G401 (cell line): Measurements from ENCODE around the gene ODAD3. TPM values are rescaled to one million over a fixed set of nuclear protein-coding genes. Genes with fewer than 3 reads are reported as not detected.
"Not testable (repeated sequence)": the region's sequence is repeated elsewhere in the genome, so short reads cannot be mapped to it uniquely, and the experiment has no call there.

Experiments
- DNase-seq: peaks from one replicate; pipeline ENCODE4 v3.0.0-alpha.2; 2015; ENCODE audit warnings: low spot score
- in situ Hi-C: cut with HindIII; loops from 2 replicates; pipeline ENCODE4 v1.10.0; 2016; ENCODE audit warnings: low sequenced_read_pairs, mixed read lengths
- total RNA-seq: library from RNA; depleted of rRNA; stranded (reverse); fragments of >200 nt; shearing (Covaris generic); gene quantifications from 2 replicates; pipeline ENCODE4 v1.2.3, GENCODE V29; 2014; rRNA removed

Gene ODAD3
- total RNA-seq, 1 experiment from 2014 or later: 1.7 TPM

DNA sequence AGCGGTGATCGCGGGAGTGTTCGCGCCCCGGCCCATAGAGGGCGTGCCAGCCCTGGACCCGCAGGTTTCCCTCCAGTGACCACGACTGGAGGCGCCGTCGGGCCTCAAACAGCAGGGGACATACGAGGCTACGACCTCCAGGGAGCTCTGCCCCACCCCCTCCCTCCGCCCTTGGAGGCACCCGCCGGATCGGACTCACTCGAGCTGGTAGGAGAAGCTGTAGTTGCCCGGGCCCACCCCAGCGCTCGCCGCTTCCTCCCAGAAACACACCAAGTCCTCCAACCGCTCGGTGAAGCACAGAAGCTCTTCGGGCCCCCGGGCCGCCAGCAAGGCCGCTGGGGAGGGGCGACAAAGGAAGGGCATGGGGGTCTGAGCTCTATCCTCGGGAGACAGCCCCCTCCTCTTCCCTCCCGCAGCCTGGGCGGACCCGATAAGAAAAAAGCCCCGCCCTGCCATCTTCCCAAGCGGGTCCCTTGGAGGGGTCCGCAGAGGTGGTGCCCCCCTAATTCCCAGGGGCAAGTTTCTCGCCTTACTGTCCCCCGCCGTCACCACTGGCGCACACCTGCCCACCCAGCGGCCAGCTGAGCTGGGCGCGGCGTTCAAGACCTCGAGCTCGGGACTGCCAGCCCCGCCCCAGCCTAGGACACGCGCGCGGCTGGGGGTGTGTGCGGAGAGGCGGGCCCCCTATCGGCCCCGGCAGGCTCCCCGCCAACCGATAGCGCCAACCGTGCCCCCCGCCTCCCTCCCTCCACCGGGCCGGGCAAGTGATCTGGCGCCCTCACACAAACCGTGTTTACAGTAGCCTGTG, 51.8 kb downstream of the ODAD3 start:
- DNase-seq: no peak
- in situ Hi-C loops: no loop called here

DNA sequence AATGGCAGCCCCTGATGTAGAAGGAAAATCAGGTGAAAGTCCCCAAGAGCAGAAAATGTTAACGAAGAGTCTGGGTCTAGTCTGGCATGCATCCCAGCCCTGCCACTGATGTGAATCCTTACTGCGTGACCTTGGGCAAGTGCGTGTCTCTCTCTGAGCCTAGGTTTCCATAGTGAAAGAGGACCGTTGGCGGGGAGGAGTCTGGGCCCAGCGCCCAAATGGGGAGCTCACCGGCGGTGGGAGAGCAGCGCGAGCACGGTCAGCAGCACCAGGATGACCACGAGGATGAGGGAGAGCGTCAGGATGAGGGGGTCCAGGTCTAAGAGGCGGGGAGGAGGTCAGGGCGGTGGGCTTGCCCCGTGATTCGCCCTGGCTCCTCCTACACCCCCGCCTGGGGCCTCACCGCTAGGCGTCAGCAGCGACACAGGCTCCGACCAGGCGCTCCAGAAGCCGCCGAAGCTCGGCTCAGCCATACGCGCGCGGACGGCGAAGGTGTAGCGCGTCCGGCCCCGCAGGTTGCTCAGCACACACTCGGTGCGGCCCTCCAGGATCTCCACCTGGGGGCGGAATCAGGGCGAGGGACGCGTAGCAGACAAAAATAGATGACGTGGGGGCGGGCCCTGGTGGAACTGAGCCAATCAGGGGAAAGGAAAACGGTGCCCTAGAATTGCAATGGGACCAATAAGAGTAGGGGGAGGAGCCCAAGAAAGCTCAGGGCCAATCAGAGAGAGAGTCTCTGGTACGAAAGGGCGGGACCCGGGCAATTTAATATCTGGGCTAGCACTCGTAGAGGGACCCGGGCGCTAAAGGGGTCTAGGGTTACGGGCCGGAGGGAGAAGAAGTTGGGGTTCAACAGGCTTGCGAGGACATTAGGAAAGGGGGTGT, 54.0 kb downstream of the ODAD3 start:
- in situ Hi-C loops: no loop called here

DNA sequence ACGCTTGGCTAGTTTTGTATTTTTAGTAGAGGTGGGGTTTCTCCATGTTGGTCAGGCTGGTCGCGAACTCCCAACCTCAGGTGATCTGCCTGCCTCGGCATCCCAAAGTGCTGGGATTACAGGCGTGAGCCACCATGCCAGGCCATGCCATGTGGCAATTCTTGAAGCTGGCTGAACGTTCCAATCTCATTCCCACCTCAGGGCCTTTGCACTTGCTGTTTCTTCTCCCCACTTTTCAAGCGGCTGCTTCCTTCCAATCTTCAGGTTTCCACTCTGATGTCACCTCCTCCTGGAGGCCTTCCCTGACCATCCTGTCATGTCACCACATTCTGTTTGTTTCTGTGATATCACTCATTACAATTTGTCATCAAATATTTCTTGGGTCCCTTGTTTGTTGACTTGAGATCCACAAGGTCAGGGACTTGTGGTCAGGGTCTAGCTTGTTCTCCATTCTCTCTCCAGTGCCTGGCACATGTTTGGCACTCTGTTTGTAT, 55.0 kb downstream of the ODAD3 start:
- no peak for DNase-seq
- in situ Hi-C loops: no loop called here

More for the DNA sequence above, 54.0 kb downstream of the ODAD3 start:
- peak; percentile 99 for DNase-seq

DNA sequence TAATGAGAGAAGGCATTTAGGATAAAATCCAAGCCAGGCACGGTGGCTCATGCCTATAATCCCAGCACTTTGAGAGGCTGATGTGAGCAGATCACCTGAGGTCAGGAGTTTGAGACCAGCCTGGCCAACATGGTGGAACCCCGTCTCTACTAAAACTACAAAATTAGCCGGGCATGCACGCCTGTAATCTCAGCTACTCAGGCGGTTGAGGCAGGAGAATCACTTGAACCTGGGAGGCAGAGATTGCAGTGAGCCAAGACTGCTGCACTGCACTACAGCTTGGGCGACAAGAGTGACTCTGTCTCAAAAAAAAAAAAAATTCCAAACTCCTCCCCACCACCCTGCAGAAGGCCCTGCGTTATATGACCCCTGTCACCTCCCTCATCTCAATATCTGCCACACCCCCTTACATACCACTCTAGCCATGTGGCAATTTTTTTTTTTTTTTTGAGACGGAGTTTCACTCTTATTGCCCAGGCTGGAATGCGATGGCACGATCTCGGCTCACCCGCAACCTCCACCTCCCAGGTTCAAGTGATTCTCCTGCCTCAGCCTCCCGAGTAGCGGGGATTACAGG, 55.6 kb downstream of the ODAD3 start:
- in situ Hi-C loops, DNase-seq: not testable (repeated sequence)

DNA sequence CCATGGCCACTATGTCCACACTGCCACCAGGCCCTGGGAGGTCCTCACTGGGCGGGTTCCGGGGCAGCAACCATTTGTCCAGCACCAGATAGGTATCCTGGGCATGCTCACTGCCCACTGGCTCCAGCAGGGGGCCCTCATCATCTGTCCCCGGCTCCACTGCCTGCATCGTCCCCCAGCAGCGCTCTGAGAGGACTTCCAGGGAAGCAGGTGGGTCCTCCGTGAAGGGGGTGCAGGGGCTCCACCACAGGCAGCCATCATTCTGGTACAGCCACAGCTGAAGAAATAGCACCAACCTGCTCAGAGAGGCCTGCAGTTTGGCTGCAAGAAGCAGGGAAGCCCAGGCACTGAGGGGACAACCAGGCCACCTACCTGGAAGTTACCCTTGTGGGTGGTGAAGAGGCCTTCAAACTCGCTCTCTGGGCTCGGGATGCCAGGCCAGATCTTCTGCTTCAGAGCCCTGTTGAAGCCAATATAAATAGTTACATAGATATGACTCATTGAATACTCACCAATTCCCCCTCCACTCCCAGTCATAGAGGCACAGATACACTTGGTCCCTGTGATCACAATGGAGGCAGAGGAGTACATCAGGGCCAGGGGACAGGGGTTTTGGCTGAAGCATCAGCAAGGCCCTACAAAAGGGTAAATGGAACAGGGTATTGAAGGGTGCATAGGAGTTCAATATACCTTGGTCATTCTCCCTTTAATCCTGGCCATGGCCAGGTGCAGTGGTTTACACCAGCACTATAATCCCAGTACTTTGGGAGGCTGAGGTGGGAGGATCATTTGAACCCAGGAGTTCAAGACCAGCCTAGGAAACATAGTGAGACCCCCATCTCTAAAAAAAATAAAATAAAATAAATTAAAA, 56.4 kb downstream of the ODAD3 start:
- in situ Hi-C loops: no loop called here
- peak; percentile 59 for DNase-seq

DNA sequence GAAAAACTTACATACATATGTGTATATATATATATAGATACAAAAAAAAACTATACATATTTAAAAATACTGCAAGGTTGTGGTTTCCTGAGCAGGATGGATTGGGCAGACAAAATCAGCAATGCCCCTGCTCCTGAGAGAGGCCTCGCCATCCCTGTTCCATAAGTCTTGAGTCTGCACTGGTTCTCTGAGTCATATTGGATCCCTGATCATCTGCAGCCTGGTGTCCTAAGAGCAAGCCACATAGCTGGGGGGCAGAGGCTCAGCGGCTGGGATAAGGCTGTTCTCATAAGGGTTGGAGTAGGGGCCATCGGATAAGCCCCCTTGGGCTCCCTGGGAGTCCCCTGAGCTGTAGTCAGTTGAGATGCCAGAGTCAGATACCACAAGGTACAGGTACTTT, 57.2 kb downstream of the ODAD3 start:
- in situ Hi-C loops: no loop called here
- no peak for DNase-seq

DNA sequence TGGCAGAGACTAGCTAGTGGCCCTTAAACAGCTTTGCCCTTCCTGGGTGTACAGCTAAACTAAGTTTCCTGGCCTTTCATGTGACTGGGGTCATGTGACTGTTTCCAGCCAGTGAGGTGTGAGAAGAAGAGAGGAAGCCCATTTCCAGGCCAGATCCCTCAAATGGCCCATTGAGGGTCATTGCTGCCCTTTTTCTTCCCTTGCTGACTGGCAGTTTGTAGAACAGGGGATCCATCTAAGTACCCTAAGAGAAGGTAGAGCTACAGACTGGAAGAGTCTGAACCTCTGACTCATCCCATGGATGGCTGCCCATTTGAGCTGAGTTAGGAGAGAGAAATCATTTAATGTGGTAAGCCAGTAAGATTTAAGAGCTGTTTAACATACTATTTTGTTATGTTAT, 57.7 kb downstream of the ODAD3 start:
- in situ Hi-C loops: no loop called here
- peak; percentile 27 for DNase-seq

DNA sequence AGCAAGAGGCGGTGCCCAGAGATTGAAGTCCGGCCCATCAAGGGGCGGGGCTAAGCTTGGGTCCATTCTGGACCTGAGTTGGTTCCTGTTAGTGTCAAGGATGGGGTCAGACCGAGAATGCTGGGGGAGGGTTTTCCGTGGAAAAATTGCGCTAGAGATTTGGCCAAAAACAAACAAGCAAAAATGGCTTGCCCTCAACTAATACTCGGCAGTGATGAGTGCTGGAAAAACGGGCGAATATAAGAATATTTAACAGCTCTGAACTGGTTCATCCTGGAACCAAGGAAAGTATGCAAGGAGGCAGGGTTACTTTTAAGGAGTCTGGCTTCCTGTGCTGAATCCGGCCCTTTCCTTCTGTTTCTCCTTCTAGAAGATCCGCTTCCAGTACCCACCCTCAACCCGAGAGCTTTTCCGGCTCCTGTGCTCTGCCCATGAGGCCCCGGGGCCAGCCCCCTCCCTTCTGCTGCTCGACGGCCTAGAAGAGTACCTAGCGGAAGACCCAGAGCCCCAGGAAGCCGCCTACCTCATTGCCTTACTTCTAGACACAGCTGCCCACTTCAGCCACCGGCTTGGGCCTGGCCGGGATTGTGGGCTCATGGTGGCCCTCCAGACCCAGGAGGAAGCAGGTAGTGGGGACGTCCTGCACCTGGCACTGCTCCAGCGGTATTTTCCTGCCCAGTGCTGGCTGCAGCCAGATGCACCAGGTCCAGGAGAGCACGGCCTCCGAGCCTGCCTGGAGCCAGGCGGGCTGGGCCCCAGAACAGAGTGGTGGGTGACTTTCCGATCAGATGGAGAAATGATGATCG, 59.6 kb downstream of the ODAD3 start:
- no peak for DNase-seq
- in situ Hi-C loops: no loop called here

DNA sequence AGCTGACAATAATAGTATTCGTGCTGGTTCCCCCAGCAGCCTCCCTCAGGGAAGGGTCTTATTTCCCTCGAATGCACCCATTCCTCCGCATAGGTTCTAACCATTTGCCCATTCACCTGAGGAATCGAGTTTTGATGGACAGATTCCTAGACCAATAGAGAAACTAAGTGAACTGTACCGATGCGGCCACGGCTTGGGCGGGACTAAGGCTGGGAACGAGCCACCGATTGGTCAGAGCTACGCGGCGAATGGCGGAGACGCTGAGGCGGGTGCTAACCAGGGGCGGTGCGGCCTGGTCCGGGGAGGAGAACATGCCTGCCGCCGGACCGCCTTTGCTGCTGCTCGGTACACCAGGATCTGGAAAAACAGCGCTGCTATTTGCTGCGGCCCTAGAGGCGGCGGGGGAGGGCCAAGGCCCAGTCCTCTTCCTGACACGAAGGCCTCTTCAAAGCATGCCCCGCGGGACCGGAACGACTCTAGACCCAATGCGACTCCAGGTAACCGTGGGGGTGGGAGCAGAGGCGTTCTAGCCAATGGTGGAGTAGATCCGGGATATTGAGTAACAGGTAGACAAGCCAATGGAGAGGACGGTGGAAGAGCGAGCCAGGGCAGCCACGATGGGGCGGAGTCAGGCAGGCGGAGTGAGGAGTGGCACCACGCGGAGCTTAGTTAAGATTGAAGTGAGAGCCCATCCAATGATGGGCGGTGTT, 60.3 kb downstream of the ODAD3 start, which contains the start of gene SWSAP1:
TSS of gene SWSAP1 (plus strand) at position 234 of the 710 bp plus-strand sequence. CDS start at position 249, 15 bp downstream.
- in situ Hi-C loops: no loop called here
- DNase-seq: peak; percentile 100

DNA sequence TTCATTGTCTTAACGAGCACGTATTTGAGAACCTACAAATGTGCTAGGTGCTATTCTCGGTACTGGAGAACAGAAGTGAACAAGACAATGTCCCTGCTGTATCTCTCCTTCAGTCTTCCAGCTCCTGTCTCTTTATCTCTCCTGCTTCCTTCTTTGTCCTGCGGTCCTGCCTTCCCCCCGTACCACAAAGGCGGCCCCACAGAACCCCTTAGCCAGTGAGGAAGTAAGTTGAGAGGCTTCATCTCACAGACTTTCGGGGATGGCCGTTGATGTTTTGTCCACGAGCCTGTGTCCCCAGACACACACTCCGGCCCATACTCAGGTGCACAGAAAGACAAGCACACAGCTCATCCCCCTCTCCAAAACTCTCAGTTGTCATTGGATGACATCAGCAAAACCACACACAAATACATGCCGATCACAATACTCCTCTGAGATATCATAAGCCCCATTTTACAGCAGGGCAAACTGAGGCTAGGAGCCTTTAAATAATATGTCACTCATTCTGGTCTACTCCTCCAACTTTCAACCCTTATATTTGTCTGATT, 61.0 kb downstream of the ODAD3 start:
- in situ Hi-C loops: no loop called here
- no peak for DNase-seq

DNA sequence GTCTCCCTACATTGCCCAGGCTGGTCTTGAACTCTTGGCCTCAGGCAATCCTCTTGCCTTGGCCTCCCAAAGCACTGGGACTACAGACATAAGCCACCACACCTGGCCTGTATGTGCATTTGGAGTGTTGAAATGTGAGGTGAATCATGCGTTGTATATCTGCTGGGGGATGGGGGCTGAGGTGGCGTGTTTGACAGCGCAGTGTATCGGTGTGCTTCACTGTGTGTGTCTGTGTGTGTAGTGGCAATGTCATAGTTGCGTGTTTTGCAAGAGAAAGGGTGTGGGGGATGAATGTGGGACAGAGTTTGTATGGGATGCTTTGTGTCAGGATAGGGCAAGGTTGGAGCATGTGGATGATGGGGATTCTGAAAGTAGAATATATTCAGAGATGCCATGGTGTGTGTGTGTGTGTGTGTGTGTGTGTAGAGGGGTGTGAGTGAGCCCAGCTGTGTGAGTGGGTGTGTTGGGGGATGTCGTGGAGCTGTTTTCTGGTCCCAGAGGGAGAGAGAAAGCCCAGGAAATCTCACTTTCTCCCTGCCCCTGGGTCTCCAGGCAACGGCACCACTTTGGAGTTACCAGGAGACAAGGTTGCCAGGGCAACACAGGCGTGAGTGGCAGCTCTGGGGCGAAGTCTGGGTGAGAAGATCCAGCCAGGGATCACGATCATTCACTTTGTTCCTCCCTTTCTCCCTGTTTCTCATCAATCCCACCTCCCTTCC, 61.6 kb downstream of the ODAD3 start:
- DNase-seq: peak; percentile 81
- in situ Hi-C loops: no loop called here

DNA sequence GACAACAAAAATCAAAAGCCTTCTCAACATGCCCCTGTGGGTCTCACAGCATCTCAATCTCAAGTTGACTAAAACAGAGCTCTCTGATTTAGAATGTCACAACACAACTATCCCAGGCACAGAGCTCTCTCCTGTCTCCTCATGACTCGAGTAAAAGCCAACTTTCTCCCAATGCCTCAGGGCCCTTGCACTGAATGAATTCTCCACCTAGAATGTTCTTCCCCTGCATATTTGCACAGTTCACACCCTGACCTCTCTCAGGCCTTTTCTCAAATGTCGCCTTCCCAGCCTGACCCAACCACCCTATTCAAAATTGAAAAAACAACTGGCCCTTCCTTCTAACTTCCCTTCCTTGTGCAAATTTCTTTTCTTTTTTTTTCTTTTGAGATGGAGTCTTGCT, 64.2 kb downstream of the ODAD3 start:
- DNase-seq: no peak
- in situ Hi-C loops: no loop called here

Other genes with a start within 250 kb of the ODAD3 start
- 122 and 129 TPM in 2 replicates for gene KANK2, start 237.6 kb downstream of the ODAD3 start, total RNA-seq
- gene ANGPTL8, start 195.5 kb downstream of the ODAD3 start, total RNA-seq: not detected in 2 replicates
- 12.2 and 23.6 TPM in 2 replicates for gene DOCK6, start 172.6 kb downstream of the ODAD3 start, total RNA-seq
- gene TSPAN16, start 139.0 kb downstream of the ODAD3 start, total RNA-seq: not detected in 2 replicates
- 18.2 and 18.3 TPM in 2 replicates for gene RAB3D, start 95.5 kb downstream of the ODAD3 start, total RNA-seq
- 363 and 408 TPM in 2 replicates for gene TMEM205, start 88.9 kb downstream of the ODAD3 start, total RNA-seq
- gene CCDC159, start 88.6 kb downstream of the ODAD3 start, total RNA-seq: 2.6 TPM in 2 replicates
- gene PLPPR2, start 79.7 kb downstream of the ODAD3 start, total RNA-seq: 8.1 and 11.5 TPM in 2 replicates
- gene SWSAP1, start 60.5 kb downstream of the ODAD3 start, total RNA-seq: 6.2 and 6.3 TPM in 2 replicates
- 20.3 and 20.9 TPM in 2 replicates for gene EPOR, start 50.8 kb downstream of the ODAD3 start, total RNA-seq
- gene RGL3, start 15.8 kb downstream of the ODAD3 start, total RNA-seq: not detected in 2 replicates
- gene PRKCSH, start 514 bp upstream of the ODAD3 start, total RNA-seq: 116 and 141 TPM in 2 replicates
- gene ELAVL3, start 45.9 kb upstream of the ODAD3 start, total RNA-seq: 0.43 and 2.4 TPM in 2 replicates
- 10.2 and 21.8 TPM in 2 replicates for gene ZNF653, start 70.7 kb upstream of the ODAD3 start, total RNA-seq
- 104 and 109 TPM in 2 replicates for gene ECSIT, start 94.0 kb upstream of the ODAD3 start, total RNA-seq
- gene CNN1, start 103.7 kb upstream of the ODAD3 start, total RNA-seq: 28.0 and 34.3 TPM in 2 replicates
- 54.0 and 57.8 TPM in 2 replicates for gene ELOF1, start 124.1 kb upstream of the ODAD3 start, total RNA-seq
- gene ACP5, start 142.5 kb upstream of the ODAD3 start, total RNA-seq: not detected in 2 replicates
- gene ZNF627, start 162.4 kb upstream of the ODAD3 start, total RNA-seq: 28.9 and 35.6 TPM in 2 replicates